HG03095 (cell line): Measurements from ENCODE around the gene TUBGCP3.

Experiments
- ATAC-seq: cut with Tn5 transposase; IDR thresholded peaks from one replicate; pipeline ENCODE4 v1.9.1; 2021; ENCODE audit warnings: moderate library complexity; ENCODE audit not compliant: unreplicated experiment

Gene TUBGCP3

GRCh38 chr13:112617754-112618375 lies 29.9 kb upstream of the TUBGCP3 start:
- no peak for ATAC-seq

DNA sequence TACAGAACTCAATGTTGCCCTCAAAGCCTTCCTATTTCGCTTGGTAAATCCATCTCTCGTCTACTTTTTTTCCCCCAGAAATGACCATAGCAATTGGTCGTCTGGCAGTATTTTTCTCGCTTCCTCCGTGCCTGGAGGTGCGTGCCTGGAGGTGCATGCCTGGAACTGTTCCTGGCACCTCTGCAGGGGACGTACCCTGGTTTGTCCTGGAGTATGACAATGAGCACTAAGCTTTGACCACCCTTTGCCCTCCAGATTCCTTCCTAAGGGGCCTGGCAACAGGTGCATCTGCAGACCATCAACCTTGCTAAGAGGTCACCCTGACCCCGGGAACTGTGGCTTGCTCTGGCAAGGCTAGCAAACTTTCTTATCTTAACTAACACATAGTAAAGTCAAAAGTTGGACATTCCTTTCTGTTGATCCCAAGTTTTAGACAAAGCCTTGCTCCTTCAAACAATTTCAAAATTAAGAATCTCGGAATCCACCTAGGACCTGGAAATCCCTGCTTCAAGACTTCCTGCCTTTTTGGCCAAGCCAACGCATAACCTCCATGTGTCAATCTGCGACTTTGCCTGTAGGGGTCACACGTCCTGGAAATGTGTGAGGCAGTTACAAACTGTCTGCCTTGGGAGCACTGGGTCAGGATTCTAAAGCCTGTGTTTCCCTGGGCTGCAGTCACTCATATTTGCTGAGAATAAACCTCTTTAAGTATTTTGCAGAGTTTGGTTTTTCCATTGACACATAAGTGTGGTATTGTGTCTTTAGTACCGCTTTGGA lies 28.8 kb upstream of the TUBGCP3 start:
- peak; percentile 75 for ATAC-seq

- ATAC-seq = no peak
Observed at GRCh38 chr13:112615391-112615790, 27.4 kb upstream of the TUBGCP3 start.

- ATAC-seq = no peak
Observed at GRCh38 chr13:112614835-112615234, 26.9 kb upstream of the TUBGCP3 start.

DNA sequence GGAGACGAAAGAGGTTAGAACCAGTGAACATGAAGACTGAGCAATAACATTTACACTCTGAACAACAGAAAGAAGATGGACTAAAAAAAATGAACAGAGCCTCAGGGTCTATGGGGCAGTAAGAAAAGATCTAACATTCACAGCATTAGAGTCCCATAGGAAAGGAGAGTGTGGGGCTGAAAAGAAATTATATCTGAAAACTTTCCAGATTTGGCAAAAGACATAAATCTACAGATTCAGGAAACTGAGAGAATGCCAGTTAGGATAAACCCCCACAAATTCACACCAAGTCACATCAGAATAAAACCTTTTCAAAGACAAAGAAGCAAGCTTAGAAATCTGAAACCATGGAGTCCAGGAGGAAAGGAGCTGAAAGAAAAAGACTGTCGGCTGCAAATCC lies 20.3 kb upstream of the TUBGCP3 start:
- ATAC-seq = no peak

DNA sequence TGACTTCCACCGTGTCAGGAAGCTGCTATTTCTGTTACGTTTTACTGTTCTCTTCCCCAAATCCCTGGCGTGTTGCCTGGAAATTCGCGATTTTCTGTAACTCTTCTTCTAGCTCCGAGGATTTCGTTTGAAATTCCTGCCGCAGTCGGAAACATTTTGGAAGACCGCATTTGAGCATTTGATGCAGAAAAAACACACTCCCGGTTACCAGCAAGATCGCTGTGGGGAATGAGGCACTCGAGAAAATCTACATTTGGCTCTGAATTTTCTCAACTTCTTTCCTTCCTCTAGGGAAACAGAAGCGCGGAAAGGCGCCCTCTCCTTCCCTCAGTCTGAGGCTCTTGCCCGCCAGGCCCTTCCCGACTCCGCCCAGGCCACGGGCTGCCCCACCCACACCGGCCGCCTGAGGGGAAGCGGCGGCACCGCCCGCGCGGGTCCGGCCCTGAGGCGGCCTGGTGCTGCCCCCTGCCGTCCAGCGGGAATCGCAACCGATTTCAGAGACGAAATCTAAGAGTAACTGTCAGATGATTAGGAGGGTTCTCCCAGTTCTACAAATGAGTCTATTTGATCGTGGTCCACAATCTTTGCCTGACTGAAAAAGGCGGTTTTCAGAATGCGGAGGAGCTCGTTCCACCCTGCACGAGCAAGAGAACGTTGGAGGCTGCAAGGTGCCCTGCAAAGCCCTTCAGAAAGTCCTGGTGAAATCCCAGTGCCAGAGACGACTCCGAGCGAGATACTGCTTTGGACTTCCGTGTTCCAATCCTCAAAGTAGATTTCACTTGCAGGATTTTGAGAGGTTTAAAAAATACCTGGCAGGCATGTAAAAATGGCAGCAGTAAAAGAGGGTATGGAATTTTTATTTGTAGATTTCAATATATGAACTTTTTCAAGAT lies 18.4 kb upstream of the TUBGCP3 start:
- ATAC-seq = peak; percentile 100

GRCh38 chr13:112605531-112605990 lies 17.6 kb upstream of the TUBGCP3 start:
- no peak for ATAC-seq

GRCh38 chr13:112603641-112604225 lies 15.8 kb upstream of the TUBGCP3 start:
- no peak for ATAC-seq

DNA sequence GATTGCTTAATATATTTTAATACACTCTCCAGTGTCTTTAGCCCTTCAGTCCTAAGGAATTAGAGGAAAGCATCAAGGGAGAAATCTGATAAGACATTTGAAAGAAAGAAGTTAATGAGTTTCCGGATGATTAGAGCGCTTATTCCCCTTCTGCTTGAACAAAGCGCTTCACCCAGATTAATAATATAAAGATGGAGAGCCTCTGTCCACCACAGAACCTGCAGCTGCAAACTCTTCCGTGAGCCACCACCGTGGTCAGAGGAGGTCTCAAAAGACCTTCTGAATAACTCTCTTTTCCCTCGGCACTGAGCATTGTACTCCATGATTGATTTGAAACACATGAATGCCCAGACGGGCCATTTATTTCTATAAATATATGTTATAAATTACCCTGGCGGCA lies 14.2 kb upstream of the TUBGCP3 start:
- ATAC-seq = no peak

DNA sequence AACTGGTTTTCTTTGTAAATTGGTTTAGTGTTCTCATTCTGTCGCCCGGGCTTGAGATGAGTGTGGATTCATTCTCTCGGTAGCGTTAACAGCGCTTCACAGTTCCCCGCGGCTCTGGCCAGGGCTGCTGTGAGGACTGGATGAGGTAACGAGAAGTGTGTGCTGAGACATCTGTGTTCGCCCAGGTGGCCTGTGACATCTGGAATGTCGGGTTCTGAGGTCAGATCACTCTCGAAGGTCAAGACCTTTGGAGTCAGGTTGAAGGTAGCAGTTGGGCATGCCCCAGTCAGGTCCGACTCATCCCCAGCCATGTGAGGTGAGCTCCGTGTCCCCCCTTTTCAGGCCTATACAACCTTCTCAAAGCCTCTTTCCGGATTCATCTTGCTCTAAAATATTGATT lies 13.4 kb upstream of the TUBGCP3 start:
- no peak for ATAC-seq

GRCh38 chr13:112596235-112596634 lies 8.3 kb upstream of the TUBGCP3 start:
- no peak for ATAC-seq

DNA sequence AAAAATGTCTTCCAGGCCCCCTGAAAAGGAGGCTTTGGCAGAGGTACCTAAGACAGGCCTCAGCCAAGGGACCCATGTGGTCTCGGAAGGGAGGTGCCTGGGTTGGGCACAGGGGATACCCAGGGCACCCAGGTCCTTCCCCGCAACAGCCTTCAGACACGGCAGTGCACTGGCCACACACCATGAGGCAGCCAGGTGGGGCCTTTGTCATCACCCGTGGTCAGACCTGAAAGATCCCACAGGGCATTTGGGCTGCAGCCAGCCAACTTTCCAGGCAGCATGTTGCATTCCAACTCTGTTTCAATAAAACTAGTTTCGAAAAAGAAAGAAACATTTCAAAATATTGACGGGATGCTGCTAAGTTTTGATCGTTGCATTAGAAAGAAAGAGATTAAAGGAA lies 4.7 kb upstream of the TUBGCP3 start:
- ATAC-seq = no peak

DNA sequence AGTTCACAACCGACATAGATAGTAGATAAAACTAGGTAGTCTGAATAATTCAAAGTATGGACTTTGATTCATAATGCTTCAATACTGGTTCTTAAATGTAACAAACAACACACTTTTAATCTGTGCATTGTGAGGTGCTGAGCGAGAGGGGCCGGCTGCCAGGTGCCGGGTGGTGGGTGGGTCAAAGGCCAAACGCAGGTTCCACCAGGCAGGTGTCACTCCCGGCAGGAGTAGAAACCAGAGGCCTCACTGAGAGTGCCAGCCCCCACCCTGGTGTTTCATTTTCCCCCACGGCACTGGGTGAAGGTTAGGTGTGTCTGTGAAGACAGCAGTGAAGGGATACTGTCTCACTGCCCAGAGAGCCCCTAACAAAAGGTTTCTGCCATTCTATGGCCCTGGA lies 4.2 kb upstream of the TUBGCP3 start:
- no peak for ATAC-seq

- ATAC-seq = no peak
Observed at GRCh38 chr13:112588490-112589297, 741 bp upstream of the TUBGCP3 start.

DNA sequence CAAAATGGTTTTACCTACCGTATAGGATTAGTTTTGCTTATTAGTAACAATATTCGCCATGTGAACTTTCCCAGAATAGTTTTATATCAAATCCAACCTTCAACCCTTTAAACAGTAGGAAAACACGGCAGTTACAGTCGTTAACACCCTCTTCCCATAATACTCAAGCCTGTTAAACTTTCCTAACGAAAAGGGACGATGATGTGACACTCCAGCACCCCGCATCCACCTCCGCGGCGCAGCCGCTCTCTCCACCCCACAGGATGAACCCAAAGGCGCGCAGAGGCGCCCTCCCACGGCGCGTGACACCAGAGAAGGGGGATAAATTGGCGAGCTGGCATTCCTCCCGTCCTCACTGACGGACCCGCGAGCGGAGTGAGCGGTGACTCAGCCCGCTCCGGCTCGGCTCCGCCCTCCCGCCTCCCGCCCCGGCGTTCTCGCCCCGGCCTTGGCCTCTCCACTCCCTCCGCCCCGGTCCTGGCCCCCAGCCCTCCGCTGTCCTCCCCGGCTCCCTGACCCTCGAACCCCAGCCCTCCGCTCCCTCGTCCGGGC lies 665 bp downstream of the TUBGCP3 start:
- ATAC-seq = peak; percentile 36

DNA sequence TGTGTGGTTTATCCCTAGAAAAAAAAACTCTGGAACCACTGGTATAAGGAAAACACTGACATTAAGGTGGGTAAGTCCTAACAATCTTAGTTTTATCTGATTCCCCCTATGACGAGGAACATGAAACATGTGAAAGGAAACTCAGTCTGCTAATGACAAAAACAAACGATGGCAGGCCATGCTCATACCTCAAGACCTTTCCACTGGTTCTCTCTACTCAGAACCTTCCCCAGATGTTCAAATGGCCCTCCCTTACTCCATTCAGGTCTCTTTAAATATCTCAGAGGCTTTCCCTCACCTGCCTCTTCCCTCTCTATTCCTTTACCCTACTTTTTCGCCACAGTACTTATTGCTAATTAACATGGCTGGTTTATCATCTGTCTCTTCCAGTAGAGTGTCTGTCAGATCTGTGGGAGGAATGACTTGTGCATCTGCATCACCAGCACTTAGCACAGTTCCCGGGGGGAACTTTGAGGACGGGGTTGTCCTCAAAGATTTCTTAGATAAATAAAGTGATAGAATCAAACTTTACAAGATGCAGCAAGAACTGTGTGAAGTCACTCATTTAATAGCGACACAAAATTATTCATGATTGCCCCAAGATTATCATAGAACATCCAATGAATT lies 1.5 kb downstream of the TUBGCP3 start:
- no peak for ATAC-seq

GRCh38 chr13:112583592-112584277 lies 4.2 kb downstream of the TUBGCP3 start:
- ATAC-seq = peak; percentile 44

DNA sequence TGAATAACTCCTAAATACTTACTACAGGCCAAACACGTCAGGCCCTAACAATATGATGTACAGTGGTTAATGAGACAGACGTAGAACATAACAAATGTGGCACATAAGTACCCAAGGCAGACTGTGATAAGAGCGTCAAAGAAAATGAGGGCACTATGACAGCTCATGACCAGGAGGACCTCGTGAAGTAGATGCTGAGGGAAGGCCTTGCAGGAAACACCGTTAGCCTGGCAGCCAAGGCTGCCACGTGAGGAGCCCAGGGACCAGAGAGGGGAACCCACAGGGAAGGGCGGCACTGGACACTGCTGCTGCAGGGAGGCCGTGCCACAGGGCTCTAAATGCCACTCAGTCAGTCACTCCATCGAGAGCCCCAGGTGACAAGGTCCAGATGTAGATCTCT lies 5.7 kb downstream of the TUBGCP3 start:
- ATAC-seq = no peak

DNA sequence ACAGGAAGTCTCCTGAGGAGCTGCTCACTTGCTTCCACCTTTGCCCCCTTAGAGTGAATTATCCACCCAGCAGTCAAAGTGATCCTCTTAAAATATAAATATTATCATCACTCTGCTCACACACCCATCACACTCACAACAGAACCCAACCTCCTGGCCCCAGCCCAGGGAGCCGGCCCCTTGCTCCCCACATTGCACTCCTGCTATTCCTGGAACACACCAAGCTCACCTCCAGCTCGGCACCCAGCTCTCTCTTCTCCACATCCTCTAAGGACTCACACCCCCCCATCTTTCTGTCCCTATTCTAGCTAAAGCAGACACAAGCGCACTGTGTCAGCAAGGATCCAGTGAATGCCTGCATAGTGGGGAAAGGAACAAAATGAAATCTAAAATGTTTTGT lies 7.0 kb downstream of the TUBGCP3 start:
- ATAC-seq = no peak
